Superior temporal gyrus (tissue), 1 donor: ENCODE results near the gene NUAK1.

Experiments
- DNase-seq: peaks from one replicate; pipeline ENCODE4 v3.0.0-alpha.2; 2016; ENCODE audit errors: extremely low spot score

The NUAK1 gene

DNA sequence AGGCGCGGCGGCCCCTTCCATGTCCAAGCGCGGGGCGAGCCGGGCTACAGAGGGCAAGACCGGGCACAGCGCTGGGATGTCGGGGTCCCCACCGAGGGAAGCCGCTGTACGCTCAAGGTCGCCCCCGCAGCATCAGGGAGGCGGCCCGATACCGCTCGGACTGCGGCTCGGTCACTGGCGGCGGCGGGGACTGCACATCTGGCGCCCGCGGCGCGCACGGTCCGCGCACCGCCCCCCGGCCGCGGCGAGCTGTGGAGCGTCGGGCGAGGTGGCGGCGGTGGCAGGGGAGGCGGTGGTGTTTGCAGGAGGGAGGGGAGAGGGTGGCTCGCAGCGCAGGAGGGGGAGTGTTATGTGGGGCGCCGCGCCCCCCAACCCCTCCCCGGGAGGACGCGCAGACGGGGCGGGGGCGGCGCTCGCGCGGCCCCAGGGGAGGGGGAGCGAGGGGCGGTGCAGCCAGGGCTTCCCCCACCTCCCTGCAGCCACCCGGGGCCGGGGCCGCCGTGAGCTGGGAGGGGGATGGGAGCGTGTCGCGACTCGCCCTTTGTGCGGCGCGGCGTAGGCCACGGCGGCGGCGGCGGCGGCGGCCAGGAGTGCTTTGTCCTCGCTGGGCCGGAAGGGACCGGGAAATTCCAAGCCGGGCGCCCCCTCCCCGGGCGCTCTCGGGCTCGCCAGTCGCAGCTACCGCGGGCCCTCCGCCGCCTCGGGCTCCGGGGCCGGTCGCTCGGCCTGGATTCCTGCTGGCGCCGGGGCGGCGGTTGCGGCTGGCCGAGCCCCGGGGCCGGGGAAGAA is at the start of gene NUAK1:
Gene NUAK1, minus strand, starts transcription at position 322 of the 789 bp plus-strand sequence. Its CDS starts 301 bp downstream, at position 21.
- DNase-seq: peak; percentile 74

DNA sequence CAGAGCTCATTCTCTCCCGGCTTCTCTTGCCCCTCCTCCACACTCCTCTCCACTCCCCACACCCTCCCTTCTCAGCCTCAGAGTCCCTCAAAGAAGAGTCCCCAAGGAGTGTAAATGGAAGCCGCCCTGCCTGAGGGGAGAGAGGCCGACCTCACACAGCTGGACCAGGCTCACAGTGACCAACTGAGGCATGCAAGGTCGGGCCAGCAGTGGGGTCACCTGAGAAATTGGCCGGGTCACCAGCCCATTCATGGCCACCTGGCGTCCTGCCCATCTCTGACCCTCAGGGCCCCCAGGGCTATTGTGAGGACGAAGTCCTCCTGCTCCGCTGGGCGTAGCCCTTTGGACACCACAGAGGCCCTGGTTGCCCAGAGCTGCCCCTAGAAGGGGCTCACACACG is 49.5 kb upstream of the NUAK1 start:
- no peak for DNase-seq

DNA sequence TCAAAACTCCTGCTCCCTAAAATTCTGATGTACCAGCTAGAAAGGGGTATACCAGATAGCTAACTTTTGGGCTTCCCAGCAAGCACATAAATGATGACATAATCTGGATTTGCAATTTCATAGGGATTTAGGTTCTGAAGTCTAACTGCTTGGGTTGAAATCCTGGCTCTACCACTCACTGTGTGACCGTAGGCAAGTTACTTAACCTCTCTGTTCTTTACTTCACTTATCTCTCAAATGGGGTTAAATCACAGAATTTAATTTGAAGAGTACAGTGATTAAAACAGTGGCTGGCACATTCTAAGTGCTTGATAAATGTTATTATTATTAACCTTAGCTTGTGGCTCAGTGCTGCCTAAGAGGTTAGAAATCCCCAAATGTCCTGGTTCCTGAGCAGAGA is 49.1 kb upstream of the NUAK1 start:
- DNase-seq: no peak

DNA sequence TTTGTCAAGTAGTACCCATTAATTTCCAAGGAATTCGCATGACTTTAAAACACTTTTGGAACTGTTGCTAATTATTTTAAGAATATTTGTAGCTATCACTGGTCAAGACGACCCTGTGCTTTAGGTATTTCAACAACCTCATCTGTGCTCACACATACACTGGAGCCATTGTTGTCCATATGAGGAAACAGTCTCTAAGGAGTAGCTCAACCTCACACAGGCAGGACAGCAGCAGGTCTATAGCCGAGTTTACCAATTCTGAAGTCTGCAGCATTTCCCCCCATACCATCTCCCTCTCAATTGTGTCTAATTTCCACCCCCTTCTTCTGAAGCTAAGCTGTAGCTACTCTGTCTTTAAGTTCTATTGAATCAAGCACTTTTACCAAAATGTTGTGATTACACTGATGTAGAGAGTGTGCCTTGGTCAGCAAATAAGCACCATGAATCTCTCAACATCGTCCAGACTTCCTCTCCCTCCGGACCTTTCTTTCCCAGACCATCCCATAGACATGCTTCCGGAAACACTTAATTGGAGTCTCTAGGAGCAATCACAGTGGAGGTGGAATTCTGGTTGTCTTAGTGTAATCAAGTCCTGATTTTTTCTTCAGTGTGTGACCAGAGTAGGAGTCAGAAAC is 48.5 kb upstream of the NUAK1 start:
- no peak for DNase-seq

DNA sequence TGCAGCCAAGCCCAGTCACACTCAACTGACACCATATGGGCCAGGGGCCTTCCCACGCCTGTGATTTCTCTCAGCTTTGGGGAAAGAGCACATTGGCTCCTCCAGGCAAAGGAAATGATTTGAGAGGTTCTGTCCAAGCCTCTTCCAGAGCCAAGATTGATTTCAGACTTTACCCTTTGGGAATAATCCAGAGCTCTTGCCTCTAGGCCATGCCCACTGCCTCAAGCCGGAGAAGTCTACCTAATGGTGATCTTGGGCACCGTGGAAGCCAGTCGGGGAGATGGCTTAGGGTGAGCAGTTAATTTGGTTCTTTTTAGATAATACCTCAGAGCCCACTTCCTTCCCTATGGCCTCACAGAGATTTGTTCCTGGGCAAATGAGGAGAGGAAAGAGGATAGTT is 45.0 kb upstream of the NUAK1 start:
- DNase-seq: no peak

DNA sequence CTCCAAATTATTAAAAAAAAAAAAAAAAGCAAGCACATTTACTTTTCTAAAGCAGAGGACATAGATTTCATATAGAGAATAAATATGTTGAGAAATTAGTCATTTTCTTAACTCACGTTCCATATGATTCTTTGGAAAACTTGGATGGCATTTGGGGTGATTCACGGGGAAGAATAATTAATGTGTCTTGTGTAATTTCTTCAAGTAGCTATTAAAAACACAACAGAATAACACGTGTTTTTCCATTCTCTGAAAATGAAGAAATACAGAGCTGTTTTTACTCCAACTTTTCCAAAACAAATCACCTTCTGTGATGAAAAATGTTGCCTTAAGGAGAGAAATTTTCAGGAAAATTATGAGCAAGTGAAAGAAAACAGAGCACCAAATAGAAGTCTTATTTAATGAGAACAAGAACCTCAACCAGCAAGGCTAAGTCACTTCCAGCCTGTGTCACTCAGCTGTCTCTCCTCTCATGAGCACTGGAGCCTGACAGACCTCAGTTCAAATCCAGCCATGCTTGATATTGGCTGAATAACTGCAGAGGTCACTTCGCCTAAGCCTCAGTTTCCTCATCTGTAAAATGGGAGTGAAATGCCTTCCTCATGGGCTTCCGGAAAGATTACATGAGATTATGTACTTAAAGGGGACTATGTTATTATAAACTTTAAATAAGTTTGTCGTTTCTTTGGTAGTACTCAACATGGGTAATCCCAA is 42.8 kb upstream of the NUAK1 start:
- no peak for DNase-seq

DNA sequence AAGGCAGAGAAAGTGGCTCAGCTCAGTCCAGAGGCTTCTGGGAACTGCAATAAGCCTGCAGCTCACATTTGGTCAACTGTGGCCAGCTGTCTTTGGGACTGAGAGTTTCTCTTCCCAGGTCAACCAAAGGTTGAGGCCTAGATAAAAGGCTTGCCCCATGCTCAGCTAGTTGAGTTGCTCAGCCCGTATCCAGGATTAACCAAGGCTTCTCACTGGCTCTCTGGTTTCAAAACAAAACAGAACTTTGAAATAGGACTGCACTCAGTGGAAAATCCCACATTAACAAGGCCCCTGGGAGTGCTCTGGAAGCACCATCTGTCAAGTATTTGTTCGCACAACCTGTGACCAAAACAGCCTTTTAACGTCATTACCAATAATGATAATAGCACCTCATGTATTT is 40.3 kb upstream of the NUAK1 start:
- DNase-seq: no peak

DNA sequence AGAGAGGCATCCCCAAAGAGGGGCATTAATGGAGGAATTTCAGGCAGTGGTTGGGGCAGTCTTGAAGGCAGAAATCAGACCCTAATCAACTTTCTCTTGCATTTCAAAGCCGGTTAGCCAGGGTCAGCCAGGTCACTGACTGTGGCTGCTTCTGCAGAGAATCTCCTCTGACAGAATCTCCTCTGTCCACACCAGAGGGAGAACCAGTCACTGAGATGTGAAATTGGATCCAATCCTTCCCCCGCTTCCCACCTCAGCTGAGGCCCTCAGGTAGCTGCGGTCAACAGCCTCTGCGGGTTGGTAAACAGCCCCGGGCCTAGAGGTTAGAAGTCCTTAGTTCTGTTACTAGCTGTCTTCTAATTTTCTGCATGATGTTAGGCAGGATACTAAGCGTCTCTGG is 39.8 kb upstream of the NUAK1 start:
- DNase-seq: no peak

DNA sequence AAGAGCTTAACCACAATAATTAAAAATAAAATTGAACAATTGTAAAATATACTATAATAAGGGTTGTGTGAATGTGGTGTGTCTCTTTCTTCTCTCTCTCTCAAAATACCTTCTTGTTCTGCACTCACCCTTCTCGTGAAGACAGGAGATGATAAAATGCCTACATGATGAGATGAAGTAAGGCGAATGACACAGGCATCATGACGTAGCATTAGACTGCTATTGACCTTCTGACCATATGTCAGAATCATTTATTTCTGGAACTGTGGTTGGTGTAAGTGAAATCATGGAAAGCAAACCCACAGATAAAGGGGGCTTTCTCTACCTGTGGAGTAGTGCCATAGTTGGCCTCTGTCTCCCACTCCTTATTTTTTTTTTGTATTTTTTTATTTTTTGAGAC is 37.8 kb upstream of the NUAK1 start:
- no peak for DNase-seq

DNA sequence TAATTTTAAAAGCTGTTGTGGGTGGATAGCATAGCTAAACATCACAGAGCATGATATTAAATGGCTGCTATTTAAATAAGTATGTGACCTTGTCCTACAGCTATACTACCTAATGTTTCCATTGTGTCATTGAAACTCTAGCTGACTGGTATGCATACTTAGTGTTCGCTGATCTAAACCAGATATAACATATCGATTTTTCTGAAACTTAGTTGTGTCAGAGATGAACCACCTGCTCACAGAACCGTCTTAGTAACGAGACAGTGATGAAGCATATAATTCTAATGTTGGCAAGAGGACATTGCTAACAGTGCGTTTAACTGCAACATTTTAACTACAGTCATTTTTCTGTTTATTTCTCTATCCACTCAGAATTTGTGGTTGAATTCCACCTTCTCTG is 36.1 kb upstream of the NUAK1 start:
- DNase-seq: no peak

DNA sequence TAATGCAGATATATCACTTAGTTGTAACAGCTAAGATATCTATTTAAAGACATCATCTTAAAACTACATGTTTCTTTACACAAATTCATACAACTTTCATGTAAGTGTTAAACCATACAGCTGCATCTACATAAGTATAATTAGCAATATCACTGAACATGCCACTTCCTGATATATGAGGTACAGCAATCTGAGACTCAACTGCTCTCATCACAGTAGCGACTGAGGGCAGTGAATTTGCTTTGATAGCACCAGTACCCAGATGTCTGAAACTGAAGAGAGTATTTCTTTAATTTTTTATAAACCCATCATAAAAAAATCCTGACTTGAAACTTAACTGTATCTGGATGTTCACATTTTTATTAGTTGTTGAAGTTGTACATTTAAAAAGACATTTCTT is 34.7 kb upstream of the NUAK1 start:
- DNase-seq: no peak

DNA sequence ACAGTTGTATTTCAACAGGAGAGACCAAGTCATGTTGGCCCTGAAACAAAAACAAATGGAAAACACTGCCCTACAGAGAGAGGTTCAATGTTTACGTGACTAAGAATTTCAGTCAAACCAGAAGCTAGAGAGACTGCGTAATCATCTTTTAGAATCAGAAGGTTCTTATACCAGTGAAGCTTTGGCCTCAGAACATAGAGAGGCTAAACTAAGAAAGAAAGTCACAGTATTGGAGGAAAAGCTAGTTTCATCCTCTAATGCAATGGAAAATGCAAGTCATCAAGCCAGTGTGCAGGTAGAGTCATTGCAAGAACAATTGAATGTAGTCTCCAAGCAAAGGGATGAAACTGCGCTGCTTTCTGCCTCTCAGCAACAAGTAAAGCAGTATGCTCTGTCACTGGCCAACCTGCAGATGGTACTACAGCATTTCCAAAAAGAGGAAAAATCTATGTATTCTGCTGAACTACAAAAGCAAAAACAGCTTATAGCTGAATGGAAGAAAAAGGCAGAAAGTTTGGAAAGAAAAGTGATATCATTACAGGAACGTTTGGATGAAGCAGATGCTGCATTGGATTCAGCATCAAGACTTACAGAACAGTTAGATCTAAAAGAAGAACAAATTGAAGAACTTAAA is 32.5 kb upstream of the NUAK1 start:
- peak; percentile 55 for DNase-seq

DNA sequence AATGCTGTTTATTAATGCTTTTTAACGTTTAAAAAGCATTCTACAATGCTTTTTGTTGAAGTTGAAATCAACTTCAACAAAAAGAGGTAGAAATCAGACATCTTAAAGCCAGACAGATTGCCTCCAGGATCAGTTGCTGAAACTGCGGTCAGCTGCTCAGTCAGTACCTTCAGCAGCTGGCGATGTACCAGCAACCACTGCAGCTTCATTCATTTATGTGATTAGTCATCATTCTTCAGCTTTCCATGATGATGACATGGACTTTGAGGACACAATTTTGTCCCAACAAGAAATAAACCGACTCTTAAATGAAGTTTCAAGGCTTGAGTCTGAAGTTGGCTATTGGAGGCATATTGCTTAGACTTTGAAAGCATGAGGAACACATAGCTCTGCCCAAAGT is 31.5 kb upstream of the NUAK1 start:
- DNase-seq: no peak

DNA sequence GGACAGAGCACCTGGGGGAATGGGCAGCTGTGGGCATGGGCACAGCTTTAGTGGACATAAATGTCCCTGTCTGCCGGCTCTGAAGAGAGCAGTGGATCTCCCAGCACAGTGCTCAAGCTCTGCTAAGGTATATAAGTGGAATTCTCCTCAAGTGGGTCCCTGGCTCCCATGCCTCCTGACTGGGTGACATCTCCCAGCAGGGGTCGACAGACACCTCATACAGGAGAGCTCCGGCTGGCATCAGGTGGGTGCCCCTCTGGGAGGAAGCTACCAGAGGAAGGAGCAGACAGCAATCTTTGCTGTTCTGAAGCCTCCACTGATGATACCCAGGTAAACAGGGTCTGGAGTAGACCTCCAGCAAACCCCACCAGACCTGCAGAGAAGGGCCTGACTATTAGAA is 25.0 kb upstream of the NUAK1 start:
- DNase-seq: no peak

DNA sequence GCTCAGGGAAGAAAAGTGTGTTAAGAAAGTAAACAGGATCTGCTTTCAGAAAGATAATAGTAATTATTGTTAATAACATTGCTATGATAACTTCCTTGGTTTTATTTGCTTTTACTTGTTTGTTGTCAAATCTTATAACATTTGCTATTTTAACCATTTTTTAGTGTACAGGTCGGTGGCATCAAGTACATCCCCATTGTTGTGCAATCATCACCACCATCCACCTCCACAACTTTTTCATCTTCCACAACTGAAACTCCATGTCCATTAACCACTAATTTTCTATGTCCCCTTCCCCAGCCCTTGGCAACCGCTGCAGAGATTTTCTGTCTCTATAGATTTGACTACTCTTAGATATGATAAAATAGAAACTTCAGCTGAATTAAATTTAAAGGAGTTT is 22.7 kb upstream of the NUAK1 start:
- DNase-seq: no peak

DNA sequence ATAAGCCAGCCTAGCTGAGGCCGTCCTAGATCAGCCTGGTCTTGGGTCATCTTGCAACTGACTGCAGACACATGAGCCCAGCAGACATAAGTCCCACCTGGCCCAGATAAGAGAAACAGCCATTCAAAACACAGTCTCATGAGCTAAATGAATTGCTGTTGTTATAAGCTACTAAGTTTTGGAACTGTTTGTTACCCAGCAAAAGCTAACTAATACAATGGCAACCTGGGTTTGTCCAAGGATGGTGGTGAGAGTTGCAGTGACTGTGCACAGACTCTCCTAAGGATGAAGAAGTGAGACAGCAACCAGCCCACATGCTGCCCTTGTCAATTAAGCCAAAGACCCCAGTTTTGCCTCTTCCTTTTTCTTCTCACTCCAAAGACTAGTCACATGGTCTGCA is 22.2 kb upstream of the NUAK1 start:
- no peak for DNase-seq

DNA sequence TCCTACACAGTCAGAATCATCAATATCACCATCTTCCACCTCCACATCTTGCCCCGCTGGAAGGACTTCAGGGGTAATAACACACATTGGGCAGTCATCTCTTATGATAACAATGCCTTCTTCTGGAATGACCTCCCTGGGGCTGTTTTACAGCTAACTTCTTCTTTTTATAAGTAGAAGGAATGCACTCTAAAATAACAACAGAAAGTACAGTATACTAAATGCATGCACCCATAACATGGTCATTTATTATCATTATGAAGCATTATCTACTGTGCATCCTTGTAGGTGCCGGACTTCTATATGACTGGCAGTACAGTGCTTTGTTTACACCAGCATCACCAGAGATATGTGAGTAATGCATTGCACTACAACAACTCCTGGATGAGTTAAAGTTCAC is 19.0 kb upstream of the NUAK1 start:
- no peak for DNase-seq

DNA sequence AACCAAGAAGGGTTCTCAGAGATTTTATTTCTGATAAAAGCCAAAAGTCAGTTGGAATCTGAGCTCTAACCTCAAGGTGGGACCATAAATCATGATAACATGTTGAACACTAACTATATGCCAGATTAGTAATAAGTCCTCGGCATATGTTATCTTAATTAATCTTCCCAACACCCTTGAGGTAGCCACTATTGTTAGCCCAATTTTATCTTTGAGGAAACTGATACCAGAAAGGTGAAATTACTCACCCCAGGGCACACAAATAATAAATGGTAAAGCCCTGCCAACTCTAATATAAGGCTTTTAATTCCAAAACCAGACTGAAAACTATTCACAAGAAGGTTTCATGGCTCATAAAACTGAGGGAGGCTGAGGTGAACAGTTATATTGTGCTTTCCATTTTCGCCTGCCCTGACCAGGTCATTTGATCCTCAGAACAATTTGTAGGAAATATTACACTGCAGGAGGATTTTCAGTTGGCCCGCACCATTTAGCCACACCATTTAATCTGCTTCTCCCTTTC is 16.1 kb upstream of the NUAK1 start:
- DNase-seq: no peak

DNA sequence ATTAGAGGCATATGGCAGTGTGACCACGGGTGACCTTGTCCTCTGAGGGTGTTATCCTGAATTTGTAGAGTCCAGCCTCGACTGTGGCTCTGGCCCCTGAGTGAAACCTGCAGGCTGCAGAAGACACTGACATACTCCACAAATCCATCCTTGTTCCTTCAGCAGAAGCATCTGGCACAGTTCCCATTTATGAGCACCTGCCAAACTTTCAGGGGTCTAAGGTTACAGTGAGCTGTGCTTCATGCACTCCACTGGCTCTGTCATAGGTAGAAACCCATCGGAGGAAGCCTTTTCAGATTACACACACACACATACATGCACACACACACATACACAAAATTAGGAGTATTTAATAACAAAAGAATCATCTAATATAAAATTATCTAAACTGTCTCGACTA is 13.6 kb upstream of the NUAK1 start:
- no peak for DNase-seq

DNA sequence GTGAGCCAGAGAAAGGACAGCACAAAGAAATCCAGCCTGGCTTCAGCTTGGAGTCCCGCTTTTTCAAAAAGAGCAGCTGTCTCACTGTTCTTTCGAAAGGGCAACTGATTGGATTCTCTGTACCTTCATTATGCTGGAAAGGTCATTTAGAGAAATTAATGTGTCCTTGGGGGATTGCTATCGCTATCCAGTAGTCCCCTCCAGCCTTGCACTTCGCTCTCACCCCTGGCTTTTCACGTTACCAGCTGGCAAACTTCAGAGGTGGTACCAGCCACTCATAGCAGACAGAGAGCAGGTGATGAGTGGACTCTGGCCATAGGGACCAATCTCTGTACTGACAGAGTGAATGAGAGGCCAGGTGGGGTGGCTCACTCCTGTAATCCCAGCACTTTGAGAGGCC is 11.8 kb upstream of the NUAK1 start:
- no peak for DNase-seq

DNA sequence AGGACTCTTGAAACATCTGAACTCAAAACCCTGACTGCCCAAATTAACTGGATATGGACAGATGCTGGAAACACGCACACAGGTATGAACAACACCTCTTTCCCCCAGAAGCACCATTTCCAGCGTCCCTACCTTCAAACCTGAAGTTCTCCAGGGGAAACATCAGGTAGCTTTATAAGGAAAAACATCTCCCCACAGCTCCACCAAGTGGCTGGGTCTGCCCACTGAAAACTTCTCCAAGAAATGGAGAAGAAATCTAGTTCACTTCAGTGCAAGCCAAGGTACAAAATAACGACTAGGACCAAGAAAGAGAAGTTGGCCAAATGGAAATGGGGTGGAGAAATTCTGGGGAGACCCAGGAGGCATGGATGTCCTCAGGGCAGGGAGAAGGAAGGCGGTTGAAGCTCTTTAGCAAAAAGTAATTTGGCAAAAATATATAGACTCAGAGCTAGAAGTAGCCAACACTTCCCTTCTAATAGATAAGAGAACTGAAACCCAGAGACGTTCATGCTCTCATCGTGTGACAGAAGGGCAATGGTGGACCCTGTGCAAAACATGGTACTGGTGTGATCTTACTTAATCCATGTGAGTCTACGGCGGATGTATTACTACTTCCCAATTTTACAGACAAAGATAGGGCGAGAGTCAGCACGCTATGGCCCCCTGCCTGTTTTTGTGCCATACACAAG is 10.5 kb upstream of the NUAK1 start:
- peak; percentile 35 for DNase-seq

DNA sequence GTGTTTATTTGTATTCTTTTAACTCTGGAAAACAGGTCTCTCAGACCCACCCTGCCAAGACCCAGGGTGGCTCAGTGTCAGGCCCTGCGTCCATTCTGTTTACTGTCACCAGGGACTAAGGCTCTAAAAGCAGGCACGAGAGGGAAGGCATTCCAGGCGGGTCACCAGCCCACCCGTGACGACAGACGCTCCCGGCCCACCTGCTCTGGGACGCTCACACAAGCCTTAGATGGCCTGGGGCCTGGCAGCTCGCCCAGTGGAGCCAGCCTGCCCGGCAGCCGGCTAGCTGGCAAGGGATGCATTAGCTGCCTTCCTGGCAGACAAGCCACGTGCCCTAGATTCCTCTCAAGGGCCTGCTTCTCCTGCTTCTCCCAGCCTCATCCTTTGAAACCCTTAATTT is 9.2 kb upstream of the NUAK1 start:
- DNase-seq: peak; percentile 72
